Measurements from ENCODE around the gene PCDH9.

DNA sequence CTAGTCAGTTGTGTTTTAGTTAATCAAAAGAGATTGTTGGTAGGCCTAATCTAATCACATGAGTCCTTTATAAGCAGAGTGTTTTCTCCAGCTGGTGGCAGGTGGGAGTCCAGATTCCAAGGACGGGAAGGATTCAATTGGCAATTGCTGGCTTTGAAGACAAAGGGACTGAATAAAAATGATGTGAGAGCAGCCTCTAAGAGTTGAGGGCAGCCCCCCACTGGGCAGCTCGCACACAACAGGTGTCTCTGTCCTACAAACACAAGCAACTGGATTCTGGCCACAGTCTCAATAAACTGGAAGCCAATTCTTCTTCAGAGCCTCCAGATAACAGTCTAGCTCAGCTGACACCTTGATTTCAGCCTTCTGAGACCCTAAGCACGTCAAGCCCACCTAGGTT, 915.2 kb downstream of the PCDH9 start:
- no peak for TF ChIP-seq EP300 (IDR thresholded peaks at IDR 0.05)
- TF ChIP-seq, protein P1, sequence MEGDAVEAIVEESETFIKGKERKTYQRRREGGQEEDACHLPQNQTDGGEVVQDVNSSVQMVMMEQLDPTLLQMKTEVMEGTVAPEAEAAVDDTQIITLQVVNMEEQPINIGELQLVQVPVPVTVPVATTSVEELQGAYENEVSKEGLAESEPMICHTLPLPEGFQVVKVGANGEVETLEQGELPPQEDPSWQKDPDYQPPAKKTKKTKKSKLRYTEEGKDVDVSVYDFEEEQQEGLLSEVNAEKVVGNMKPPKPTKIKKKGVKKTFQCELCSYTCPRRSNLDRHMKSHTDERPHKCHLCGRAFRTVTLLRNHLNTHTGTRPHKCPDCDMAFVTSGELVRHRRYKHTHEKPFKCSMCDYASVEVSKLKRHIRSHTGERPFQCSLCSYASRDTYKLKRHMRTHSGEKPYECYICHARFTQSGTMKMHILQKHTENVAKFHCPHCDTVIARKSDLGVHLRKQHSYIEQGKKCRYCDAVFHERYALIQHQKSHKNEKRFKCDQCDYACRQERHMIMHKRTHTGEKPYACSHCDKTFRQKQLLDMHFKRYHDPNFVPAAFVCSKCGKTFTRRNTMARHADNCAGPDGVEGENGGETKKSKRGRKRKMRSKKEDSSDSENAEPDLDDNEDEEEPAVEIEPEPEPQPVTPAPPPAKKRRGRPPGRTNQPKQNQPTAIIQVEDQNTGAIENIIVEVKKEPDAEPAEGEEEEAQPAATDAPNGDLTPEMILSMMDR (IDR thresholded peaks at IDR 0.05) = no peak
- TF ChIP-seq POLR2A (IDR thresholded peaks at IDR 0.05) = no peak
- no peak for TF ChIP-seq POLR2AphosphoS5 (IDR thresholded peaks at IDR 0.05)

Measured in upper lobe of left lung (tissue), 4 donors.